Measurements from ENCODE around the gene EFEMP2. TPM values are rescaled to one million over a fixed set of nuclear protein-coding genes. Genes with fewer than 3 reads are reported as not detected.

Gene EFEMP2
- total RNA-seq, 1 experiment from 2014 or later = 26.2 TPM

- Histone ChIP-seq H4K8ac (replicated peaks; ENCODE audit: insufficient read length, low read depth, low read length) (no peak overlapping the region), H2AK5ac (ENCODE audit: insufficient read length, low read length) (no peak overlapping the region), H4K5ac (ENCODE audit: insufficient read length, low read depth, low read length) (no peak overlapping the region), H2BK15ac (ENCODE audit: low read depth, low read length) (no peak overlapping the region), H3K79me2 (ENCODE audit: insufficient read depth, low read length) (no peaks in the 10 kb centered on the region), H2BK20ac (ENCODE audit: low read depth, low read length, poor library complexity, severe bottlenecking) (no peak overlapping the region), H3K4ac (ENCODE audit: low read depth, low read length) (no peak overlapping the region), H3K79me1 (ENCODE audit: insufficient read depth, low read depth, low read length, poor library complexity, severe bottlenecking) (no peaks in the 10 kb centered on the region), H3K23ac (ENCODE audit: insufficient read length, low read depth, low read length) (no peak overlapping the region), H3T11ph (ENCODE audit: low read length) (no peak overlapping the region), H3K18ac (ENCODE audit: insufficient read length, low read depth, low read length) (no peak overlapping the region), H3K27me3 (ENCODE audit: insufficient read depth, low read length) (no peaks in the 10 kb centered on the region; the same call in none of the 2 replicates), H3K4me1 (ENCODE audit: insufficient read depth, low read length) (no peaks in the 10 kb centered on the region), H4K91ac (ENCODE audit: insufficient read length, low read depth, low read length) (no peak overlapping the region), H3K9me3 (ENCODE audit: control insufficient read depth, low read depth, low read length) (no peaks in the 10 kb centered on the region), H3K27ac (ENCODE audit: insufficient read length, low read depth, low read length) (no peak overlapping the region), H2BK120ac (ENCODE audit: low read depth, low read length, poor library complexity, severe bottlenecking) (no peak overlapping the region), H3K9ac (ENCODE audit: extremely low read depth, insufficient read length, low read length) (no peak overlapping the region), H2AFZ (ENCODE audit: low read length) (no peak overlapping the region), H4K20me1 (ENCODE audit: control insufficient read depth, insufficient read depth, insufficient read length) (no peaks in the 10 kb centered on the region), H2BK12ac (ENCODE audit: insufficient read length, low read depth, low read length) (no peak overlapping the region), H3K56ac (ENCODE audit: insufficient read length, low read depth, low read length) (no peak overlapping the region), H3K14ac (ENCODE audit: insufficient read depth, low read length) (no peak overlapping the region), H3K4me2 (ENCODE audit: insufficient read depth, insufficient read length, low read length) (no peak overlapping the region), H3K23me2 (ENCODE audit: insufficient read length, low read depth, low read length, poor library complexity, severe bottlenecking) (no peaks in the 10 kb centered on the region), H2BK5ac (ENCODE audit: insufficient read length, low read length) (no peak overlapping the region)
- H3K27me3 Mint-ChIP-seq (ENCODE audit: low read depth) = peaks cover 17% of the 10 kb centered on the region
- TF ChIP-seq, protein P1, sequence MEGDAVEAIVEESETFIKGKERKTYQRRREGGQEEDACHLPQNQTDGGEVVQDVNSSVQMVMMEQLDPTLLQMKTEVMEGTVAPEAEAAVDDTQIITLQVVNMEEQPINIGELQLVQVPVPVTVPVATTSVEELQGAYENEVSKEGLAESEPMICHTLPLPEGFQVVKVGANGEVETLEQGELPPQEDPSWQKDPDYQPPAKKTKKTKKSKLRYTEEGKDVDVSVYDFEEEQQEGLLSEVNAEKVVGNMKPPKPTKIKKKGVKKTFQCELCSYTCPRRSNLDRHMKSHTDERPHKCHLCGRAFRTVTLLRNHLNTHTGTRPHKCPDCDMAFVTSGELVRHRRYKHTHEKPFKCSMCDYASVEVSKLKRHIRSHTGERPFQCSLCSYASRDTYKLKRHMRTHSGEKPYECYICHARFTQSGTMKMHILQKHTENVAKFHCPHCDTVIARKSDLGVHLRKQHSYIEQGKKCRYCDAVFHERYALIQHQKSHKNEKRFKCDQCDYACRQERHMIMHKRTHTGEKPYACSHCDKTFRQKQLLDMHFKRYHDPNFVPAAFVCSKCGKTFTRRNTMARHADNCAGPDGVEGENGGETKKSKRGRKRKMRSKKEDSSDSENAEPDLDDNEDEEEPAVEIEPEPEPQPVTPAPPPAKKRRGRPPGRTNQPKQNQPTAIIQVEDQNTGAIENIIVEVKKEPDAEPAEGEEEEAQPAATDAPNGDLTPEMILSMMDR (conservative IDR thresholded peaks at IDR 0.05) = no peak
- H3K36me3 Mint-ChIP-seq (ENCODE audit: insufficient read depth in 1 of 3, low read depth in 3 of 3) = no peaks in the 10 kb centered on the region
- H3K27ac Mint-ChIP-seq = no peak overlapping the region
- no peaks in the 10 kb centered on the region; a peak in 1 of 5 replicates for H3K9me3 Mint-ChIP-seq
- no CpG with 5 or more reads among the region's 8 CpGs for WGBS (ENCODE audit: extremely low coverage, insufficient read length, low lambda C conversion rate)
- H3K4me3 Mint-ChIP-seq = no peak overlapping the region
- H3K4me1 Mint-ChIP-seq = peaks cover 0 to 8% of the 10 kb centered on the region in 2 experiments; a peak in 1 of 4 replicates
- DNase-seq = no peak
Measured at GRCh38 chr11:65826984-65827735, 45.4 kb downstream of the EFEMP2 start.

All from H9 (cell line).